ENCODE data around the gene SCUBE1.

DNA sequence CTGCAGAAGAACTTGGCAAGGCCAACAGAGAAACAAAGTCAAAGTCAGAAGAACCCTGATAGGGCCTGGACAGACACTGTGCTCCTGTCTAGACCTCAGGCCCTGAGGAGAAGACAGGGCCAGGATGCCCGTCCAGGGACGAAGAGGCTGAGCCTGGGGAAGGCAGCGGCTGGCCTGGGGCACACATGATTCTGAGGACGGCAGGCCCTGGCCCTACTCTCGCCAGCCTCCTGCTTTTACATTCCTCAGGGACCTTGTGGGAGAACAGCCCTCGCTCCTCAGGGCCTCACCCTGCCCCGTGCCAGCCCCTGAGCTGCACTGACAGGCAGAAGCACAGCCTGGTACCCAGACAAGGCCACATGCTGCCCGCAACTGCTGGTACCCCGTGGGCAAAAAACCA lies 112.6 kb downstream of the SCUBE1 start:
- TF ChIP-seq CTCF (IDR thresholded peaks at IDR 0.05) (no peak), SIN3A (IDR thresholded peaks at IDR 0.05; ENCODE audit: borderline replicate concordance, insufficient read depth, low read depth, low read length) (no peak), REST (IDR thresholded peaks at IDR 0.05; ENCODE audit: insufficient read depth in 1 of 2, low read depth in 2 of 2, low read length in 1 of 2) (no peak)
